ENCODE measurements around the gene MYBPHL. TPM values are rescaled to one million over a fixed set of nuclear protein-coding genes. Genes with fewer than 3 reads are reported as not detected.

MYBPHL gene
- total and polyA plus RNA-seq, 2 of the 13 experiments (the other 11 are each of a cell fraction or from before 2014, with no cell fraction given): 3.7 to 3.8 TPM

GRCh38 chr1:109306832-109307273 is at the start of gene MYBPHL (continued):
- TF ChIP-seq HMGXB3 (CRISPR knock-in tag; IDR thresholded peaks at IDR 0.05; ENCODE audit: borderline replicate concordance) (no peak), ZBTB7A (CRISPR knock-in tag; IDR thresholded peaks at IDR 0.05) (peak; percentile 80; the same call in 1 of the 2 replicates), HDAC1 (CRISPR knock-in tag; IDR thresholded peaks at IDR 0.05) (no peak), ZNF329 (CRISPR knock-in tag; IDR thresholded peaks at IDR 0.05; ENCODE audit: low read depth) (no peak), ZNF143 (CRISPR knock-in tag; IDR thresholded peaks at IDR 0.05) (no peak), JUND (CRISPR knock-in tag; IDR thresholded peaks at IDR 0.05) (no peak), TFDP1 (CRISPR knock-in tag; IDR thresholded peaks at IDR 0.05; ENCODE audit: borderline replicate concordance) (no peak), ZNF367 (CRISPR knock-in tag; IDR thresholded peaks at IDR 0.05; ENCODE audit: borderline replicate concordance) (no peak), NR2F1 (CRISPR knock-in tag; IDR thresholded peaks at IDR 0.05) (no peak), ZNF672 (CRISPR knock-in tag; IDR thresholded peaks at IDR 0.05) (no peak), GABPA (IDR thresholded peaks at IDR 0.05; ENCODE audit: low read depth, low read length) (no peak), GABPA (CRISPR knock-in tag; IDR thresholded peaks at IDR 0.05; ENCODE audit: low read depth) (no peak), ONECUT2 (CRISPR knock-in tag; IDR thresholded peaks at IDR 0.05) (no peak), GATAD1 (CRISPR knock-in tag; IDR thresholded peaks at IDR 0.05) (no peak)
- TF ChIP-seq, protein P1, sequence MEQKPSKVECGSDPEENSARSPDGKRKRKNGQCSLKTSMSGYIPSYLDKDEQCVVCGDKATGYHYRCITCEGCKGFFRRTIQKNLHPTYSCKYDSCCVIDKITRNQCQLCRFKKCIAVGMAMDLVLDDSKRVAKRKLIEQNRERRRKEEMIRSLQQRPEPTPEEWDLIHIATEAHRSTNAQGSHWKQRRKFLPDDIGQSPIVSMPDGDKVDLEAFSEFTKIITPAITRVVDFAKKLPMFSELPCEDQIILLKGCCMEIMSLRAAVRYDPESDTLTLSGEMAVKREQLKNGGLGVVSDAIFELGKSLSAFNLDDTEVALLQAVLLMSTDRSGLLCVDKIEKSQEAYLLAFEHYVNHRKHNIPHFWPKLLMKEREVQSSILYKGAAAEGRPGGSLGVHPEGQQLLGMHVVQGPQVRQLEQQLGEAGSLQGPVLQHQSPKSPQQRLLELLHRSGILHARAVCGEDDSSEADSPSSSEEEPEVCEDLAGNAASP (CRISPR knock-in tag; IDR thresholded peaks at IDR 0.05; ENCODE audit: borderline replicate concordance): no peak
- TF ChIP-seq, protein P2, sequence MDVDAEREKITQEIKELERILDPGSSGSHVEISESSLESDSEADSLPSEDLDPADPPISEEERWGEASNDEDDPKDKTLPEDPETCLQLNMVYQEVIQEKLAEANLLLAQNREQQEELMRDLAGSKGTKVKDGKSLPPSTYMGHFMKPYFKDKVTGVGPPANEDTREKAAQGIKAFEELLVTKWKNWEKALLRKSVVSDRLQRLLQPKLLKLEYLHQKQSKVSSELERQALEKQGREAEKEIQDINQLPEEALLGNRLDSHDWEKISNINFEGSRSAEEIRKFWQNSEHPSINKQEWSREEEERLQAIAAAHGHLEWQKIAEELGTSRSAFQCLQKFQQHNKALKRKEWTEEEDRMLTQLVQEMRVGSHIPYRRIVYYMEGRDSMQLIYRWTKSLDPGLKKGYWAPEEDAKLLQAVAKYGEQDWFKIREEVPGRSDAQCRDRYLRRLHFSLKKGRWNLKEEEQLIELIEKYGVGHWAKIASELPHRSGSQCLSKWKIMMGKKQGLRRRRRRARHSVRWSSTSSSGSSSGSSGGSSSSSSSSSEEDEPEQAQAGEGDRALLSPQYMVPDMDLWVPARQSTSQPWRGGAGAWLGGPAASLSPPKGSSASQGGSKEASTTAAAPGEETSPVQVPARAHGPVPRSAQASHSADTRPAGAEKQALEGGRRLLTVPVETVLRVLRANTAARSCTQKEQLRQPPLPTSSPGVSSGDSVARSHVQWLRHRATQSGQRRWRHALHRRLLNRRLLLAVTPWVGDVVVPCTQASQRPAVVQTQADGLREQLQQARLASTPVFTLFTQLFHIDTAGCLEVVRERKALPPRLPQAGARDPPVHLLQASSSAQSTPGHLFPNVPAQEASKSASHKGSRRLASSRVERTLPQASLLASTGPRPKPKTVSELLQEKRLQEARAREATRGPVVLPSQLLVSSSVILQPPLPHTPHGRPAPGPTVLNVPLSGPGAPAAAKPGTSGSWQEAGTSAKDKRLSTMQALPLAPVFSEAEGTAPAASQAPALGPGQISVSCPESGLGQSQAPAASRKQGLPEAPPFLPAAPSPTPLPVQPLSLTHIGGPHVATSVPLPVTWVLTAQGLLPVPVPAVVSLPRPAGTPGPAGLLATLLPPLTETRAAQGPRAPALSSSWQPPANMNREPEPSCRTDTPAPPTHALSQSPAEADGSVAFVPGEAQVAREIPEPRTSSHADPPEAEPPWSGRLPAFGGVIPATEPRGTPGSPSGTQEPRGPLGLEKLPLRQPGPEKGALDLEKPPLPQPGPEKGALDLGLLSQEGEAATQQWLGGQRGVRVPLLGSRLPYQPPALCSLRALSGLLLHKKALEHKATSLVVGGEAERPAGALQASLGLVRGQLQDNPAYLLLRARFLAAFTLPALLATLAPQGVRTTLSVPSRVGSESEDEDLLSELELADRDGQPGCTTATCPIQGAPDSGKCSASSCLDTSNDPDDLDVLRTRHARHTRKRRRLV (CRISPR knock-in tag; IDR thresholded peaks at IDR 0.05): no peak
- TF ChIP-seq, protein P3, sequence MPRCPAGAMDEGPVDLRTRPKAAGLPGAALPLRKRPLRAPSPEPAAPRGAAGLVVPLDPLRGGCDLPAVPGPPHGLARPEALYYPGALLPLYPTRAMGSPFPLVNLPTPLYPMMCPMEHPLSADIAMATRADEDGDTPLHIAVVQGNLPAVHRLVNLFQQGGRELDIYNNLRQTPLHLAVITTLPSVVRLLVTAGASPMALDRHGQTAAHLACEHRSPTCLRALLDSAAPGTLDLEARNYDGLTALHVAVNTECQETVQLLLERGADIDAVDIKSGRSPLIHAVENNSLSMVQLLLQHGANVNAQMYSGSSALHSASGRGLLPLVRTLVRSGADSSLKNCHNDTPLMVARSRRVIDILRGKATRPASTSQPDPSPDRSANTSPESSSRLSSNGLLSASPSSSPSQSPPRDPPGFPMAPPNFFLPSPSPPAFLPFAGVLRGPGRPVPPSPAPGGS (CRISPR knock-in tag; IDR thresholded peaks at IDR 0.05): no peak
